Measurements from ENCODE around the gene CYP2F1. TPM values are rescaled to one million over a fixed set of nuclear protein-coding genes. Genes with fewer than 3 reads are reported as not detected.
A peak's percentile ranks its signal among the peaks of the same experiment; 100 is the strongest.
"Not testable (repeated sequence)": the region's sequence is repeated elsewhere in the genome, so short reads cannot be mapped to it uniquely, and the experiment has no call there.

The CYP2F1 gene
- polyA plus RNA-seq, 1 experiment: not detected

DNA sequence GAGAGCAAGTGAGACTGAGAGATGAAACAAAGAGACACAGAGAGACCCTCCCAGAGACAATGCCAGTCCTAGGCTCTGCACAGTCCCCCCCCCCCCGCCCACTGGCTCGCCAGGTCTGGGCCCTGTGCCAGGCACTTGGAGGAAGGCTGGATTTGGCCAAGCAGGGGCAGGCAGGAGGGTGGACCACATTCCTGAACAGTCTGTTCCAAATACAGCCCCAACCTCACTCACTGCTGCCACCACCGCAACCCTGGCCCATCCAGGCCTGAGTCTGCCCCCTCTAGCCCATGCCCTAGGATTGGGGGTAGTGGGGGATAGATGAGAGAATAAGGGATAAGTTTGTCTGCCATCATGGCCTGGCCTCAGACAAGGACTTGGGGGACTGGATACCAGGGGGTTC lies 19.0 kb downstream of the CYP2F1 start:
- DNase-seq (ENCODE audit: low read depth, low spot score): no peak

DNA sequence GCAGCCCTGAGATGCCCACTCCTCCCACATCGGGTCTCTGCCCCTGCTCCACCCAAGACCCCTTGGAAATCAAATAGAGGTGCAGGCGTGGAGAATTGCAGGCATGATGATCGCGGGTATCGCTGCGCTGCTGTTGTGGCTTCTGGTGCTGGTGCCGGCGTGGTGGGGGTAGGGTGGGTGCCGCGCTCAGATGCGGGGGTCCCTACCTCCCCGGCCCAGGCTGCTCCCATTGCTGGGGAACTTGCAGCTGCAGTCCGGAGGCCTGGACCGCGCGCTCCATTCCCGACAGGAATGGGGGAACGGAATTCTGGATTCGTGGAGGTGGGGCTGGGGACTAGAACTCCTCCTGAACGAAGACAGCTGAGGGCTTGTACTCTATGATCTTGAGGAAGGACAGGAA lies 20.4 kb downstream of the CYP2F1 start:
- peaks cover 18% of the 10 kb centered on the region for H3K27me3 ChIP-seq (ENCODE audit: control insufficient read depth, insufficient read depth, low read length)
- CTCF ChIA-PET: no interaction called here
- H3K27ac ChIP-seq (ENCODE audit: low read depth, low read length): no peak overlapping the region
- H3K4me3 ChIP-seq (ENCODE audit: low read depth, low read length): no peak overlapping the region
- H3K9me3 ChIP-seq (ENCODE audit: control insufficient read depth, insufficient read depth, low read length): peaks cover 9% of the 10 kb centered on the region; the same call in 1 of the 2 replicates
- TF ChIP-seq, protein P1, sequence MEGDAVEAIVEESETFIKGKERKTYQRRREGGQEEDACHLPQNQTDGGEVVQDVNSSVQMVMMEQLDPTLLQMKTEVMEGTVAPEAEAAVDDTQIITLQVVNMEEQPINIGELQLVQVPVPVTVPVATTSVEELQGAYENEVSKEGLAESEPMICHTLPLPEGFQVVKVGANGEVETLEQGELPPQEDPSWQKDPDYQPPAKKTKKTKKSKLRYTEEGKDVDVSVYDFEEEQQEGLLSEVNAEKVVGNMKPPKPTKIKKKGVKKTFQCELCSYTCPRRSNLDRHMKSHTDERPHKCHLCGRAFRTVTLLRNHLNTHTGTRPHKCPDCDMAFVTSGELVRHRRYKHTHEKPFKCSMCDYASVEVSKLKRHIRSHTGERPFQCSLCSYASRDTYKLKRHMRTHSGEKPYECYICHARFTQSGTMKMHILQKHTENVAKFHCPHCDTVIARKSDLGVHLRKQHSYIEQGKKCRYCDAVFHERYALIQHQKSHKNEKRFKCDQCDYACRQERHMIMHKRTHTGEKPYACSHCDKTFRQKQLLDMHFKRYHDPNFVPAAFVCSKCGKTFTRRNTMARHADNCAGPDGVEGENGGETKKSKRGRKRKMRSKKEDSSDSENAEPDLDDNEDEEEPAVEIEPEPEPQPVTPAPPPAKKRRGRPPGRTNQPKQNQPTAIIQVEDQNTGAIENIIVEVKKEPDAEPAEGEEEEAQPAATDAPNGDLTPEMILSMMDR (IDR thresholded peaks at IDR 0.05; ENCODE audit: low read depth, low read length): no peak
- DNase-seq (ENCODE audit: low read depth, low spot score): no peak
- POLR2A ChIA-PET: no interaction called here

More for the DNA sequence above, 19.0 kb downstream of the CYP2F1 start:
- H3K27me3 ChIP-seq (ENCODE audit: control insufficient read depth, insufficient read depth, low read length): peaks cover 16% of the 10 kb centered on the region
- TF ChIP-seq, protein P1 (IDR thresholded peaks at IDR 0.05; ENCODE audit: low read depth, low read length): no peak
- ChIA-PET CTCF (no interaction called here), POLR2A (no interaction called here)
- no peak overlapping the region for H3K4me3 ChIP-seq (ENCODE audit: low read depth, low read length)
- peaks cover 9% of the 10 kb centered on the region; the same call in 1 of the 2 replicates for H3K9me3 ChIP-seq (ENCODE audit: control insufficient read depth, insufficient read depth, low read length)
- no peak overlapping the region for H3K27ac ChIP-seq (ENCODE audit: low read depth, low read length)

DNA sequence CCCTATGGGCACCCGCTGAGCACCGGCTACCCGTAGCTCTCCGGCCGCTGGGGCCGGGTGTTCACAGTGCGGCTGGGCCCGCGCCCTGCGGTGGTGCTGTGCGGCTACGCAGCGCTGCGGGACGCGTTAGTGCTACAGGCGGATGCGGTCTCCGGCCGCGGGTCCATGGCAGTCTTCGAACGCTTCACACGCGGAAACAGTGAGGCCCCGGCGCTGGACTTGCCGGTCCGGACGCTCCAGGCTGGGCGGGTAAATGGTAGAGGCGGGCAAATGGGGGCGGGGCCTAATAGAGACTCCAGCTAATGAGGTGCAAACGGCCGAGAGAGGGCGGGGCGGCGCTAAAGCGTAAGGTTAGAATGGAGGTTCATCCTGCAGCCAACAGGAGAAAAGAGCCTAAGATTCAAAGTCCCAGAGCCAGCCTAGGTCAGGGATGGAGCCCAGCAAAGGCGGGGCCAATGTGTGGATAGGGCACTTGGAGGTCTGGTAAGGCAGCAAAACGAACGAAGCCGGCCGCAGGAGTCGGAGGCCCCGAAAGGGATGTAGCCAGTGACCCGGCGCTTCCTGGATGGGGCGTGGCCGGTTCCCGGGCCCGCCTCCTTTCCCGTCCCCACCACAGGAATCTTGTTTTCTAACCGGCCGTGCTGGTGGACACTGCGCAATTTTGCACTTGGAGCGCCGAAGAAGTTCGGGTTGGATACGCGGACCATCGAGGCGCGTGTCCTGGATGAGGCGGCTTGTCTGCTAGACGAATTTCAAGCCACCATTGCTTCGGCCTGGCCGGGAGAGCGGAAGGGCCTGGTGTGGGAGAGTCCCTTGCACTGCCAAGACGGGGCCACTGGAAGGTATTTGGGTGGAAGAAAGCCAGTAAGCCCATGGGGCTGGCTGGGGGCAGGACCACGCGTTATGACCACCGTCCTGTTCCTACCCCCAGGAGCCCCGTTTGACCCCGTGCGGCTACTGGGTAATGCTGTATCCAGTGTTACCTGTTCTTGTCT lies 21.5 kb downstream of the CYP2F1 start:
- CTCF ChIA-PET, POLR2A ChIA-PET: not testable (repeated sequence)

DNA sequence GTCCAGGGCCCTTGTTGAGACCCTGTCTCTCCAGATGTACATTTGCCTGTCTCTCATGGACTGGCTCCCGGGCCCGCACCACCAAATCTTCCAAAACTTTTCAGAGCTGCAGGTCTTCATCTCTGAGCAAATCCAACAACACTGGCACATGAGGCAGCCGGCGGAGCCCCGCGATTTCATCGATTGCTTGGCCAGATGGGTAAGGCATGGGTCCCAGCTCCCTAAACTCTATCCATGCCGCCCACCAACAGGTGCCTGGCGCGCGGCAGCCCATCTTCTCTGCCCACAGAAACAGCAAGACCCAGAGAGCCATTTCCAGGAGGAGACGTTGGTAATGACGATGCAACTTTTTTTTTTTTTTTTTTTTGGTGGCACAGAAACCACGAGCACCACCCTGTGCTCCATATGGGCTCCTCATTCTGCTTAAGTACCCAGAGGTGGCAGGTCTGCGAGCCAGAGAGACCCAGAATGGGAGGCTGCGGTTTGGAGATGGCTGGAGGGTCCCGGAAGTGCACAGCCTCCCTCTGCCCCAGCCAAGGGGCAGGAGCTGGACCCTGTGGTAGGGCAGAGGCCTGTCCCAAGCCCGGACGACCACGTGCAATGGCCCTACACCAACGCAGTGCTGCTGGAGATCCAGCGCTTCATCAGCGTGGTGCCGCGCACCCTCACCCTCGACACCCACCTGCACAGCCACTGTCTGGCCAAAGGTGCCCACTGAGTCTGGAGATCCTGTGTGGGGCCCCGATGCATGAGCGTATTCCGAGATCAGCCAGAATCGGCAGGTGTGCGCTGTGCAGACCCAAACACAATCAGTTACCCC lies 22.6 kb downstream of the CYP2F1 start:
- no peak for DNase-seq (ENCODE audit: low read depth, low spot score)
- no peak overlapping the region for H3K27ac ChIP-seq (ENCODE audit: low read depth, low read length)
- ChIA-PET POLR2A (no interaction called here), CTCF (no interaction called here)
- TF ChIP-seq, protein P1 (IDR thresholded peaks at IDR 0.05; ENCODE audit: low read depth, low read length): no peak
- no peak overlapping the region for H3K4me3 ChIP-seq (ENCODE audit: low read depth, low read length)
- H3K27me3 ChIP-seq (ENCODE audit: control insufficient read depth, insufficient read depth, low read length): peaks cover 13% of the 10 kb centered on the region
- peaks cover 9% of the 10 kb centered on the region; the same call in 1 of the 2 replicates for H3K9me3 ChIP-seq (ENCODE audit: control insufficient read depth, insufficient read depth, low read length)

More for the DNA sequence above, 21.5 kb downstream of the CYP2F1 start:
- H3K27ac ChIP-seq (ENCODE audit: low read depth, low read length); DNase-seq (ENCODE audit: low read depth, low spot score); H3K9me3 ChIP-seq (ENCODE audit: control insufficient read depth, insufficient read depth, low read length): not testable (repeated sequence)
- H3K4me3 ChIP-seq (ENCODE audit: low read depth, low read length): peak overlapping the region; percentile 45
- peaks cover 14% of the 10 kb centered on the region for H3K27me3 ChIP-seq (ENCODE audit: control insufficient read depth, insufficient read depth, low read length)

DNA sequence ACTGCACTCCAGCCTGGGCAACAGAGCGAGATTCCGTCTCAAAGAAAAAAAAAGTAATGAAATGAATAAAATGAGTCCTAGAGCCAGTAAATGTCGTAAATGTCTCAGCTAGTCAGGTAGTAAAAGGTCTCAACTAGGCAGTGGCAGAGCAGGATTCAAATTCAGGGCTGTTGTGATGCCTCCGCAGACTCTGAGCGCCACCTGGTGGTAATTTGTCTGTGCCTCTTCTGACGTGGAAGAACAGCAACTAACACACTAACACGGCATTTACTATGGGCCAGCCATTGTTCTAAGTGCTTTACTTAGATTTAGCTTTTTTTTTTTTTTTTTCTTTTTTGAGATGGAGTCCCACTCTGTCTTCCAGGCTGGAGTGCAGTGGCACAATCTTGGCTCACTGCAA lies 30.2 kb downstream of the CYP2F1 start:
- no peak overlapping the region for H3K4me3 ChIP-seq (ENCODE audit: low read depth, low read length)
- peak; percentile 50 for DNase-seq (ENCODE audit: low read depth, low spot score)
- CTCF ChIA-PET: interaction anchor here (0.6 to 2.1 kb wide), 18 partner anchors 11 to 483 kb away, joined by 3 to 17 read pairs (median 6); no protein-coding TSS in a partner anchor
- peaks cover 6% of the 10 kb centered on the region for H3K27me3 ChIP-seq (ENCODE audit: control insufficient read depth, insufficient read depth, low read length)
- no peaks in the 10 kb centered on the region for H3K9me3 ChIP-seq (ENCODE audit: control insufficient read depth, insufficient read depth, low read length)
- no peak overlapping the region for H3K27ac ChIP-seq (ENCODE audit: low read depth, low read length)
- TF ChIP-seq, protein P1 (IDR thresholded peaks at IDR 0.05; ENCODE audit: low read depth, low read length): peak; percentile 79
- POLR2A ChIA-PET: interaction anchor here (0.6 kb wide), 1 partner anchor 119 kb away, joined by 3 read pairs; no protein-coding TSS in a partner anchor
